Hepatic stellate cell (primary cell): Measurements from ENCODE around the gene TBX4.
"Not testable (repeated sequence)": the region's sequence is repeated elsewhere in the genome, so short reads cannot be mapped to it uniquely, and the experiment has no call there.

ENCODE experiments used
- DNase-seq: peaks from one replicate; pipeline ENCODE4 v3.0.0; 2011; ENCODE audit warnings: low spot score

Gene TBX4

DNA sequence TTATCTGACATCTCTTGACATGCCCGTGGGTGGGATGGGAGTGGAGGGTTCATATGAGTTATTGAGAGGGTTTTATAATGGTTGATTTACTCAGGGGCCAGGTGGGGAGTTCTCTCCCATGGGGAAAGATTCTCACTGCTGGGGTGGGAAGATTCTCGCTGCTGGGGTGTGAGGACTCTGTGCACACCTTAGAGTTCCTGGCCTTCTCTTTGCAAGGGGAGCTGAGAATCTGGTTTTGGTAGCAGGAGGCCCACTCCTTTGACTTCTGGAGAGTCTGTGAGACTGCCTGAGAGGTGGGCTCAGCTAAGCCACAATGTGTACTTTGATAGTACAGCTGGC, 31.5 kb downstream of the TBX4 start:
- no peak for DNase-seq

GRCh38 chr17:61484174-61484573, 32.0 kb downstream of the TBX4 start:
- DNase-seq: no peak

DNA sequence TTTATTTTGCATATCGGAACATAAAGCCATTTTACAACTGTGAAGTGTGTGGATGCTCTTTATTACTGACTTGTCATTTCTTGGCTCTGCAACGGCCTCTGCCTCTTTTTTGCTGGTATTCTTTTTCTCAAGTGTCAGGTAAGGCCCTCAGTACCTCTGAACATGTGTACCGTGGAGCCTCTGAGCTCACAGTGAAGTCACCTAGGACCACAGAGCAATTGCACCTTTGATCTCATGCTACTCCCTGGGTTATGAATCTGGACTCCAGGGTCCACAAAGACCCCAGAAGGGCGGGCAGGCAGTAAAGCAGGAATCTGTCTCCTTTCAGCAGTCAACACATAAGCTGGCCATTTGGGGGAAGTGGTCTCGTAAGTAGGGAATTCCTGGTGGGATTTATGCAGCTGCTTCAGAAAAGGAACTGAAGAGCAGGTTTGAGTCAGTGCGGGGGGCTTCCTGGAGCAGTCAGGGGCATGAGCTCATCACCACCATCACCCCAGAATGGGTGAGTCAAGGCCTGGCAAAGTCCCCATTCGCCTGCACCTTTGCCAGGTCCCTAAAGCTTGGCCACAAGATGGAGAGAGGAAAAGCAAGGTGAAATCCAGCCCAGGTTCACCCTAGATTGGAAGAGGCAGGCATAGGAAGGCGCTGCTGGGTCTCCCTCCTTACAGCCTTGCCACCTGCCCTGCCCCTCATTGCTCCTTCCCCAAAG, 33.0 kb downstream of the TBX4 start:
- no peak for DNase-seq

DNA sequence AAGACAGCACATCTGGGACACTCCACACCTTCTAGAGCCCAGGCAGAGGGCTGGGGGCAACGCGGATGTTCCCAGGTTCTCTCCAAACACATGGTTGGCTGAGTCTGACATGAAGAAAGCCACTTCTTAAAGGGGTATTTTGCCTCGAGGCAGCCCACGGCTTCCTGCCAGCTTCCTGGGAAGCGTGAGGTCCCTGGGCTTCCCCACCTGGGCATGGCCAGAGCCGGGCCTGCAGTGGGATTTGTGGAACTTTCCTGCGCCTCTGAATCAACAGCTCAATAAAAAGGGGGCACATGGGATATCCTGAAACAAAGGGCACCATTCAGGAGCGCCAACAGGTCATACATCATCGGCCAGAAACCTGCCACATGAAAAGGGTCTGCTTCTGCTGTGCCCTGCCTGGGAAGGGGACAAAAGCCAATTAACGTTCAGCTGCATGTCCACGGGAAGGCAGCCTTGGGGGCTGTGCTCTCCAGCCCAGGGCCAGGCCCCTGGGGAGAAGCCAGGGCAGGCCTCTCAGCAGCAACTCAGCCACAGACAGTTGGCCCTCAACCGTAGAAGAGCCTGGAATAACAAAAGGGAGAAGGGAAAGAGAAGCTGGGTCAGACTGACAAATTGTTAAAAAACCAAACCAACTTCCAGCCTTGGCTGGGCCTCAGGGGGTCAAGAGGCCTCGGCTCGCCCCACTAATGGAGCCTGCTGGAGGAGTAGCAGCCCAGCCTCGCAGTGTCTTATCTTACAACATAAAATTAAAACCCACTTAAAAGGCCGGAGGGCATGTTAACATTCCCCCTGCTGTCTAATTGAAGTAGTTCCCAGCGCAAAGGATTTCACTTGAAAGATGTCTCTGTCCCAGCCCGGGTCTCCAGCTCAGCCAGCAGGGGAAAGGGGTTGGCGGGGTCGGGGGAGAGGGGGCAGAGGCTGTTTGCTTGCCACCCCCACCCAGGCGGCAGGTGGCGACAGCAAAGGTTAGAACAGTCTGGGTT, 34.2 kb downstream of the TBX4 start:
- DNase-seq: no peak

- DNase-seq: no peak
These were observed 35.2 kb downstream of the TBX4 start for GRCh38 chr17:61487161-61487988.

- no peak for DNase-seq
These were observed 35.9 kb downstream of the TBX4 start for GRCh38 chr17:61487989-61488595.

DNA sequence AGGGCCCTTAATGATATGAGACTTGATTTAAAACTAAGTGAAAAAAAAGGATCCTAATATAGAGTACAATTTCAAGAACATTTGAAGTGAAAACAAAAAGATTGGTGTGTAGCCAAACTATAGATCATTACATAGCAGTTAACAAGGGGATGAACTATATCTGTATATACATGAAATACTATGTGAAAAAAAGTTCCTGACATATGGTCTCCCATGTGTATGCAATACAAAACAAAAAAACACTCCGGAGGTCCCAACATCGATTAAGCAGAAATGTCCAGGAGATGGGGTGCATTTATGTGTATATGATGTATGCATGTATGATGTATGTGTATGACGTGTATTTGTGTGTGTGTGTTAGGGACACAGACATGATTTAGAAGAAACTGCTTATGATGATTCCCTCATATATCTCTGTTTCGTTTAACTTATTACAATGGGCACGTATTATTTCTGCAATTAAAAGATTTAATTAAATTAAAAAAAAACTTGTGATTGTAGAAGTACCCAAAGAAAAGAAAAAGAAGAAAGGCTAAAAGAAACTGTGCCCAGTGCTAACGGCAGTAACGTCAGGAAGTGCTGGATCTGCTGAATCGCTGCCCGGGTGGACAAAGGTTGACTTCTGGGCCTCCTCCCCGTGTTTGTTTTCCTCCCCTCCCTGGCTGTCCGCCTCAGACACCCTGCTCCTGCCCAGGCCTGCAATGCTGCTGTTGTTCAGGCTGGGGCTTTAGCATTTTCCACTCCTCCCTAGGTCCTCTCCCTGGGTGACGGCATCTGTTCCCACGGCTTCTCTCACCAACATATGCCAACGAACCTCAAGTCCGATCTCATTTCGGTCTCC, 36.9 kb downstream of the TBX4 start:
- no peak for DNase-seq

DNA sequence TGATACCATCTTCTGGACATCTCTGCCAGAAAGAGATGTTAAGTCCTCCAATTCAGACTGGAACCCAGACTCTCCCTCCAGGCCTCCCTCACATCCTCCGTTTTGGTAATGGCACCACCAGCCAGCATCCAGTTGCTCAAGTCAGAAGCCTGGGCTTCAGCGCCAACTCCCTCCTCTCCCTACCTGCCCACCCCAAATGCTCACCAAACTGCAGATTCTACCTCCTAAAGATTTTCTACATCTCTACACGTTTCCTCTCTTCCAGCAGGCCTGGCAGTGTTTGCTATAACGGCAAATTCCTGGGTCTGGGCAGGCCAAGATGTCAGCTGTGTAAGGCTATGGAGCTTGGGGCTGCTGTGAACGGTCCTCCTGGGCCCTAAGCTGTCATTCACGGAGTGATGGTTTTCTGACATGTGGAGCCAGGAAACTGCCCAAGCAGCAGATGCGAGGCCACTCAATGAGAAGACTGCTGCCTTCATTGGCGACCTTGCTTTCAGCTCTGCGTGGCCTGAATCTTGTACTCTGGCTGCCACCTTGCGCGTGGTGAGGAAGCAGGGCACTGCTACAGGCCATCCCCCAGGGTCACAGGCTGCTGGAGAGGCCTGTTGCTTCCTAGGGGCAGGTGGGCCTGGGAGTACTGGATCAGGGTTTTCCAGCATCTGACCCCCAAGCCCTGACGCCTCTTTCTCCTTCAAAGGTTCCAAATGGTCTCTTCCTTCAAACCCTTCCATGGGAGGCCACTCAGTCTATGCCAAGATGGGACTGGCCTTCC, 37.7 kb downstream of the TBX4 start:
- DNase-seq: no peak

DNA sequence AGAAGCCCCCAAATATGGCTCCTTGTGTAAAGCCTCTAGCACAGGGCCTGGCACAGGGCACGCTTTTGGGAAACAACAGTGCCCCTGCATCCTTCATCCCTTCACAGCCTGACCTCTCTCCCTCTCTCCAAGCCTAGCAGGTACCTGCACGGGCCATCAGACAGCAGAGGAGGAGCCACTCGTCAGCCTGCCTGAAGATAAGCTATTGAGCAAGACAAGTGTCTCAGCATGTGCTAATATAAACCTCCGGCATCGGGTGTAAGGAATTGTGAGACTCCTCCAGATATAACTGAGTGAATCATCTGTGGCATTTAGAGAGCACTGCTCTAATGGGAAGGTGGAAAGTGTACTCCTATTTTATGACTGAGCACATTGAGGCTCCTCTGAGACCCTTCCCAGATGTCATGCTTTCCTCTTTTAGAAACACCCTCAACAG, 38.3 kb downstream of the TBX4 start:
- DNase-seq: peak; percentile 80

- no peak for DNase-seq
These were observed 39.8 kb downstream of the TBX4 start for GRCh38 chr17:61491981-61492380.

GRCh38 chr17:61492759-61493526, 40.7 kb downstream of the TBX4 start:
- peak; percentile 70 for DNase-seq

GRCh38 chr17:61493830-61494324, 41.7 kb downstream of the TBX4 start:
- not testable (repeated sequence) for DNase-seq

DNA sequence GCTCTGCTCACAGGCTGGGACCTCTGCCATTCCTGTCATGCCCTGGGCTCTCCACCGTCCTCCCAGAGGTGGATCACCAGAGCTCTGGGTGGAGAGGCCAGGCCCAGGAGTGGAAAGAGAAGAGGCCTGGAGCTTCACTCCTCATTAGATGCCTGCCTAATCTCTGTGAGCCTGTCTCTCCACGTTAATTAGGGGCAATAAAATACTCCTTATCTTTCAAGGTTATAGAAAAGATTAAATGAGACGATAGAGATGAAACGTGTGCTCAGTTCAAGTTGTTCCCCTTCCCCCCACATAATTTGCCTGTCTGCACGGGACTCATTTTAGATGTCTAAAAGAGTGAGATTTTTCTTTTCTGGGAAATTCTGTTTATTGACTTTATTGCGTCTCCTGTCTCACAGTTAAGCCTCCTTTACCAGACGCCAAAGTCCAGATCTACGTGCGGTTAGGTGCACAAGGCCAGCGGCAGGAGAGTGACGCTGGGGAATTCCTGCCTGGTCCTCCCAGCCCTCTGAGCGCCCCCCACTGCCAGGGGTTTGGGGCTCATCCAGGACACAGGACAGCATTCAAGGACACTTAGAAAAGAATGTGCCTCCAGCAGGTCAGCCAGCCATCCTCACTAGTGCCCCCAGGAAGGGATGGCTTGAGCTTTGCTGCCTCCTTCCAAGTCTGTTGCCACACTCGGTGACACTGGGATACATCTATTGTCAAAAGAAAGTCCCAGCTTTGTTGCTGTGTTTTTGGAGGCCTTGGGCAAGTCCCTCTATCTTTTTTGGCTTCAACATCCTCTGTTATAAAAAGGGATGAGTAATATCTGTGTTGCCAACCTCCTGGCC, 42.3 kb downstream of the TBX4 start:
- no peak for DNase-seq

DNA sequence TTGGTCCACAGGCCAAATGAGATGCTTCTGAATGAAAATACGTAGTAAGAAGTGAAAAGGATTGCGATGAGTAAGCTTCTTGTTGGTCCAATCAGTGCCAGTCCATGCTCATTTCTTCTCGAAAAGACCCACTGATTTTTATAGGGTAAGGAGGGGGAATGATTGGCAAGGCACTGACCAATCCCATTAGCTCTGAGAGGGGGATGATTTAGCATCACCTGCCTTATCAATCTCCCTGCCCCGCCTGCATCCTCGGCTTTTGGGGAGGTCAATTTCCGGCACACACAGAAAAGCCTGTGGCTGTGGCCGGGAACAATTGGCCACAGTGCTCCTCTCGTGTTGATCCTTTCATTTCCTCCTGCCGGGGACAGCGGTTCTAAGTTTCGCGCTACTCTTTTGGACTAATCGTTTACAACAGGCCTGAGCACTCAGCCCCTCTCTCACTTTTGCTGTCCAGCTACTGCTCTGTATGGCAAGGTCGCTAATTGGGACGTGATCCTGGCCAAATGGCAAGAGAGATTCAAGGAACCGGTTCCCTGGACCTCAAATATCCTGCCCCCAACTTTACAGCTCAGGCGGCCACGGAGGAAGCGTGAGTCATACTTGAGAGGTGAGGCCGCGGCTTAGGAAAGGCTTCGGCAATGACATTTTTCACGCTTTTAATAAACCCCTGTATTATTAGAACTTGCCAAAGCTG, 43.1 kb downstream of the TBX4 start:
- no peak for DNase-seq

DNA sequence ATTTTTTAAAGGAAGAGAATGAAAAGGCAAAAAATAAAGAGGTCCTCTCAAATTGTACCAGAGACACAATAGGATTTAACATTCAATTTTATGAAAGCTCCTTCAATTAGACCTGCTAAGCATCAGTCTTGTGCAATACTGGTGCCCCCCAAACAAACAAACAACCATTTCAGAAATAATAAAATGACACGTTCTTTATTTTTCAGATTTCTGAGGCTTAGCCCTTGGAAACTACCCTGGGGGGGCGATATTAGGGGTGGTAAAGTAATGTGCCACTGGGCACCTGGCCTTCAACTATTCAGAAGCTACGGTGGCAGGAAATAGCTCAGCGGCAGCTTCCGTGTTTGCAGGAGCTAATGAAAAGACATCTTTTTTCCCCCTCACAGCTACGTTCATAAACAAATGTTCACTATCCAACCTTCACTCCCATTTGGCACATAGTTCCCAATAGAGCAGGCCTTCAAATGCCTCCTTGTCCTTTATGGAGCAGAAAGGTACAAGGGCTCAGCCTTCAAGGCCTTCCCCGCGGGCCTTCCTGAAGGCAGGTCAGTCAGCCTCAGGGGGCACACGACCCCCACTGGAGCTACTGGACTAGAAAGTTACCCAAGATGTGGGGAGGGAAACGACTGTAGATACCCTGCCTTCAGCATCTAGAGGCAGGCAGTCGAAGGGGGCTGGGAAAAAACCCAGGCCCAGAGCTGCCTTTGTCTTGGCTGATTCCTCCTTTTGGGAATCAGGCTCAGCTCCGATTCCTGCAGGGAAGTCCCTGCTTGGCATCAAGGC, 44.1 kb downstream of the TBX4 start:
- DNase-seq: no peak

GRCh38 chr17:61496957-61497653, 44.9 kb downstream of the TBX4 start:
- DNase-seq: no peak
